ENCODE data around the gene CES1. TPM values are rescaled to one million over a fixed set of nuclear protein-coding genes. Genes with fewer than 3 reads are reported as not detected.

CES1 gene
- not detected in 2 replicates for total RNA-seq

GRCh38 chr16:55832773-55833691 lies at the start of gene CES1:
Gene CES1, minus strand, starts transcription at chr16:55833096. Its CDS starts 41 bp downstream, at chr16:55833055.

GRCh38 chr16:55875273-55875672 lies 42.4 kb upstream of the CES1 start, which contains the start of gene CES5A:
Gene CES5A, minus strand, starts transcription at chr16:55875373. Its CDS starts 152 bp downstream, at chr16:55875221.

Other genes starting within 250 kb of the CES1 start
- gene SLC6A2, start 177.1 kb downstream of the CES1 start, total RNA-seq = not detected in 2 replicates
- not detected in 2 replicates for gene CES5A, start 42.3 kb upstream of the CES1 start, total RNA-seq

Measured in mammary microvascular endothelial cell (primary cell).